Measurements from ENCODE around the gene PCGF2. TPM values are rescaled to one million over a fixed set of nuclear protein-coding genes. Genes with fewer than 3 reads are reported as not detected.

PCGF2 gene
- total RNA-seq, 2 donors from 2014 or later = 101 to 106 TPM

DNA sequence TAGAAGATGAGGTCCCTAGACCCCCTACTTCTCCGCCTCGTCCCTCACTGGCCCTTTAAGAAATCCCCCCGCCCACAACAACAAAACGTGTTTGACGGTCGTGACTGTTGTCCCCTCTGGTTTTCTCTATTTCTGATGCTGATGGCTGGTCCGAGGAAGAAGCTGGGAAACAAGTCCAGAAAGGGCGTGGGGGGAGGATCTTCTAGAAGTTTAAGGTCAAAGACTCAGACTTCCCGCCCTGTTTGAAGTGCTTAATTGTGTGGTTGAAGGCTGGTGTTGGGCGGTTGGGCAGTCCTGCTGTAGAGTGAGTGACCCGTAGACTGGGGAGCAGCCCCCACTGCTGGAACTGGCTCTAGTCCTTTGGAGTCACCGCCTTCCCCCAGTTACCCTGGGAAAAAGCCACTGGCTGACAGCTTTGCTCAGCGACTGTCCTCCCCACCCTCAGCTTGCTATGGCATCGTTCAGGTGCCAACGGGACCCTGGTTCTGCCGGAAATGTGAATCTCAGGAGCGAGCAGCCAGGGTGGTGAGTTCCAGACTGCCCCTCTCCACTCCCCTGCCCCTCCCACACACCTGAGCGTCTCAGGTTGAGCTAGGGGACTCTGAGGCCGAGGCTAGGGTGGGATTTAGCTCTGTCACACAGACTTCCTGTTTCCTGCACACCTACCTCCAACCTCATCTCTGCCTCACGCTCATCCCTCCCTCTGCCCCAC, 41.5 kb downstream of the PCGF2 start:
- Histone ChIP-seq H3K4me1 (ENCODE audit: control insufficient read depth, insufficient read depth, low read length) (peaks cover 9% of the 10 kb centered on the region), H3K36me3 (ENCODE audit: control insufficient read depth, insufficient read depth, low read length) (peaks cover 43% of the 10 kb centered on the region), H3K27me3 (ENCODE audit: control insufficient read depth, insufficient read depth, low read length, poor library complexity, severe bottlenecking) (peaks cover 8% of the 10 kb centered on the region), H3K9ac (ENCODE audit: extremely low read depth, low read length, poor library complexity, severe bottlenecking) (peak overlapping the region; percentile 55), H3K9me3 (ENCODE audit: control insufficient read depth, low read length) (no peaks in the 10 kb centered on the region), H3K4me3 (ENCODE audit: low read length) (peak overlapping the region; percentile 91), H3K27ac (ENCODE audit: low read depth, low read length) (no peak overlapping the region)
- peak overlapping the region; percentile 83 for H3K4me3 Mint-ChIP-seq
- H3K4me1 Mint-ChIP-seq = peaks cover 45% of the 10 kb centered on the region
- peaks cover 25% of the 10 kb centered on the region for H3K27me3 Mint-ChIP-seq (ENCODE audit: insufficient read depth)
- H3K9me3 Mint-ChIP-seq = no peaks in the 10 kb centered on the region
- peak; percentile 85 for DNase-seq
- peak overlapping the region; percentile 89 for H3K27ac Mint-ChIP-seq
- TF ChIP-seq, protein P1, sequence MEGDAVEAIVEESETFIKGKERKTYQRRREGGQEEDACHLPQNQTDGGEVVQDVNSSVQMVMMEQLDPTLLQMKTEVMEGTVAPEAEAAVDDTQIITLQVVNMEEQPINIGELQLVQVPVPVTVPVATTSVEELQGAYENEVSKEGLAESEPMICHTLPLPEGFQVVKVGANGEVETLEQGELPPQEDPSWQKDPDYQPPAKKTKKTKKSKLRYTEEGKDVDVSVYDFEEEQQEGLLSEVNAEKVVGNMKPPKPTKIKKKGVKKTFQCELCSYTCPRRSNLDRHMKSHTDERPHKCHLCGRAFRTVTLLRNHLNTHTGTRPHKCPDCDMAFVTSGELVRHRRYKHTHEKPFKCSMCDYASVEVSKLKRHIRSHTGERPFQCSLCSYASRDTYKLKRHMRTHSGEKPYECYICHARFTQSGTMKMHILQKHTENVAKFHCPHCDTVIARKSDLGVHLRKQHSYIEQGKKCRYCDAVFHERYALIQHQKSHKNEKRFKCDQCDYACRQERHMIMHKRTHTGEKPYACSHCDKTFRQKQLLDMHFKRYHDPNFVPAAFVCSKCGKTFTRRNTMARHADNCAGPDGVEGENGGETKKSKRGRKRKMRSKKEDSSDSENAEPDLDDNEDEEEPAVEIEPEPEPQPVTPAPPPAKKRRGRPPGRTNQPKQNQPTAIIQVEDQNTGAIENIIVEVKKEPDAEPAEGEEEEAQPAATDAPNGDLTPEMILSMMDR (conservative IDR thresholded peaks at IDR 0.05) = no peak
- WGBS, 2 experiments (ENCODE audit: insufficient coverage in 1 of 2, insufficient read length in 1 of 2) = 20 to 22% methylated on average over 5 to 20 of the region's 20 CpGs
- peaks cover 35% of the 10 kb centered on the region for H3K36me3 Mint-ChIP-seq (ENCODE audit: low read depth)

DNA sequence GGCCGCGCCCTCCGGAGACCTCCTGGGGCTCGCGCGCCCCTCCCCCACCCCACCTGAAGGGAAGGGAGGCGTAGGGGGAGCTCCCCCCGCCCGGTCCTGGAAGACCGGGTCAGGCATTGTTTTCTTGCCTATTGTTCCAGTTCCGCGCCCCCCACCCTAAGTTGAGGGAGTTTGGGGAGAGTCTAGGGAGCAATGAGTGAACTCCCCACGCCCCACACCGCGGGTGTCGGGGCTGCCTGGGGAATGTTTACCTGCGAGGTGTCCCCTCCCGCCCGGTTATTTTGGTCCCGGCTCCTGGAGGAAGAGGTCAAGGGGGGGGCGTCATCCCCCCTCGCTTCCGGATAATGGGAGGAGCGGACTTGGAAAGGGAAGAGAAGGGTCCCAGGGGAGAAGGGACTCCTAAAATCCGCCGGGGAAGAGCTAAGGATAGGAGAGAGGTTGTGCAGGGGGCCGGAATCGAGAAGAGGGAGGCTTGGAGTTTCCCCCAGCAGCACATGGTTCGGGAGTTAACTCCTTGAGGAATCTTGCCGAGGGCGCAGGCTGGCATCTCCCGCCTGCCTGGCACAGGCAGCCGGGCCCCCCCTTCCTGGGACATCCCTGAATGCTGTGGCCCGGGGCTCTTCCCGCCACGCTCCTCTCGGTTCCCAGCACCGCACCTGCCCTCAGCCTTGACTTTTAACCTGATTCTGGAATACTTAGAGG, 42.2 kb downstream of the PCGF2 start:
- Mint-ChIP-seq H3K4me1 (peaks cover 50% of the 10 kb centered on the region), H3K27ac (peak overlapping the region; percentile 89)
- WGBS, 2 experiments (ENCODE audit: insufficient coverage in 1 of 2, insufficient read length in 1 of 2) = 0% methylated on average over 8 to 37 of the region's 38 CpGs

DNA sequence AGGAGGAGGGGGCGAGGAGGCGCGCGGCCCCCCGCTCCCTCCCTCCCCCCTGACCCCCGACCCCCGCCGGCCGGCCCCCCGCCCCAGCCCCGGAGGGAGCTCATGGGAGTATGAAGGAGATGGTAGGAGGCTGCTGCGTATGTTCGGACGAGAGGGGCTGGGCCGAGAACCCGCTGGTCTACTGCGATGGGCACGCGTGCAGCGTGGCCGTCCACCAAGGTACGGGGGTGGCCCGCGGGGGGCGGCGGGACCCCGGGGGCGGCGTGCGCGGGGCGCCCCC, 42.7 kb downstream of the PCGF2 start:
- Histone ChIP-seq H3K4me3 (ENCODE audit: low read length) (peak overlapping the region; percentile 91), H3K36me3 (ENCODE audit: control insufficient read depth, insufficient read depth, low read length) (peaks cover 31% of the 10 kb centered on the region), H3K27me3 (ENCODE audit: control insufficient read depth, insufficient read depth, low read length, poor library complexity, severe bottlenecking) (peaks cover 16% of the 10 kb centered on the region), H3K9ac (ENCODE audit: extremely low read depth, low read length, poor library complexity, severe bottlenecking) (no peak overlapping the region), H3K9me3 (ENCODE audit: control insufficient read depth, low read length) (no peaks in the 10 kb centered on the region), H3K4me1 (ENCODE audit: control insufficient read depth, insufficient read depth, low read length) (peaks cover 8% of the 10 kb centered on the region), H3K27ac (ENCODE audit: low read depth, low read length) (no peak overlapping the region)
- Mint-ChIP-seq H3K27ac (no peak overlapping the region), H3K9me3 (no peaks in the 10 kb centered on the region), H3K4me1 (peaks cover 48% of the 10 kb centered on the region), H3K27me3 (ENCODE audit: insufficient read depth) (peaks cover 36% of the 10 kb centered on the region), H3K36me3 (ENCODE audit: low read depth) (peaks cover 27% of the 10 kb centered on the region), H3K4me3 (peak overlapping the region; percentile 83)
- no peak for DNase-seq
- WGBS, 2 experiments (ENCODE audit: insufficient coverage in 1 of 2, insufficient read length in 1 of 2) = 0% methylated on average over 21 of the region's 32 CpGs; no CpG with 5 or more reads in 1 of the 2 experiments
- TF ChIP-seq, protein P1 (conservative IDR thresholded peaks at IDR 0.05) = no peak

More for the DNA sequence above, 42.2 kb downstream of the PCGF2 start:
- peaks cover 28% of the 10 kb centered on the region for H3K36me3 Mint-ChIP-seq (ENCODE audit: low read depth)
- Histone ChIP-seq H3K4me3 (ENCODE audit: low read length) (peak overlapping the region; percentile 91), H3K36me3 (ENCODE audit: control insufficient read depth, insufficient read depth, low read length) (peaks cover 35% of the 10 kb centered on the region), H3K27ac (ENCODE audit: low read depth, low read length) (no peak overlapping the region), H3K27me3 (ENCODE audit: control insufficient read depth, insufficient read depth, low read length, poor library complexity, severe bottlenecking) (peaks cover 16% of the 10 kb centered on the region), H3K9me3 (ENCODE audit: control insufficient read depth, low read length) (no peaks in the 10 kb centered on the region), H3K4me1 (ENCODE audit: control insufficient read depth, insufficient read depth, low read length) (peaks cover 9% of the 10 kb centered on the region), H3K9ac (ENCODE audit: extremely low read depth, low read length, poor library complexity, severe bottlenecking) (peak overlapping the region; percentile 55)
- TF ChIP-seq, protein P1 (conservative IDR thresholded peaks at IDR 0.05) = no peak
- peak overlapping the region; percentile 83 for H3K4me3 Mint-ChIP-seq
- DNase-seq = peak; percentile 88
- no peaks in the 10 kb centered on the region for H3K9me3 Mint-ChIP-seq
- peaks cover 32% of the 10 kb centered on the region for H3K27me3 Mint-ChIP-seq (ENCODE audit: insufficient read depth)

Data from endodermal cell (in vitro differentiated cells).